H9 (cell line): ENCODE results near the gene COG2. TPM values are rescaled to one million over a fixed set of nuclear protein-coding genes. Genes with fewer than 3 reads are reported as not detected.

ENCODE experiments used
- DNase-seq: peaks from one replicate; pipeline ENCODE4 v3.0.0-alpha.2; 2017
- H2AFZ ChIP-seq: one replicate; pipeline ENCODE4 v1.6.1; 2013; ENCODE audit warnings: mild to moderate bottlenecking, low read length, control low read depth, moderate library complexity
- H2AK5ac ChIP-seq: 2 replicates; pipeline ENCODE4 v1.6.1; 2013; ENCODE audit warnings: low read length, control low read depth, mixed read lengths; ENCODE audit not compliant: insufficient read length
- H2BK120ac ChIP-seq: one replicate; pipeline ENCODE4 v1.6.1; 2013; ENCODE audit warnings: low read depth, mild to moderate bottlenecking, low read length, control low read depth, inconsistent platforms; ENCODE audit not compliant: poor library complexity, severe bottlenecking
- H2BK12ac ChIP-seq: 2 replicates; pipeline ENCODE4 v1.6.1; 2013; ENCODE audit warnings: low read length, control low read depth, mixed read lengths, low read depth; ENCODE audit not compliant: insufficient read length
- H2BK15ac ChIP-seq: 2 replicates; pipeline ENCODE4 v1.6.1; 2013; ENCODE audit warnings: low read depth, low read length, control low read depth
- H2BK20ac ChIP-seq: one replicate; pipeline ENCODE4 v1.6.1; 2013; ENCODE audit warnings: low read depth, mild to moderate bottlenecking, low read length, control low read depth, inconsistent platforms; ENCODE audit not compliant: poor library complexity, severe bottlenecking
- H2BK5ac ChIP-seq: 2 replicates; pipeline ENCODE4 v1.6.1; 2013; ENCODE audit warnings: low read length, control low read depth, mixed read lengths; ENCODE audit not compliant: insufficient read length
- H3K14ac ChIP-seq: 2 replicates; pipeline ENCODE4 v1.6.1; 2013; ENCODE audit warnings: low read length, control low read depth; ENCODE audit not compliant: insufficient read depth
- H3K18ac ChIP-seq: 2 replicates; pipeline ENCODE4 v1.6.1; 2013; ENCODE audit warnings: low read depth, mild to moderate bottlenecking, mixed read lengths, low read length, control low read depth; ENCODE audit not compliant: insufficient read length
- H3K23ac ChIP-seq: 2 replicates; pipeline ENCODE4 v1.6.1; 2013; ENCODE audit warnings: low read length, control low read depth, mixed read lengths, low read depth; ENCODE audit not compliant: insufficient read length
- H3K23me2 ChIP-seq: 2 replicates; pipeline ENCODE4 v1.6.1; 2013; ENCODE audit warnings: low read depth, mild to moderate bottlenecking, mixed read lengths, low read length, control low read depth; ENCODE audit not compliant: insufficient read length, poor library complexity, severe bottlenecking
- H3K27ac ChIP-seq: 2 replicates; pipeline ENCODE4 v1.5.1; 2013; ENCODE audit warnings: low read length, control low read depth, mixed read lengths, low read depth; ENCODE audit not compliant: insufficient read length
- H3K27me3 ChIP-seq: 2 replicates; pipeline ENCODE4 v1.6.1; 2013; ENCODE audit warnings: low read length, control low read depth, inconsistent platforms; ENCODE audit not compliant: insufficient read depth
- H3K4ac ChIP-seq: 2 replicates; pipeline ENCODE4 v1.6.1; 2013; ENCODE audit warnings: low read depth, mild to moderate bottlenecking, control low read depth, inconsistent platforms, low read length, moderate library complexity
- H3K4me1 ChIP-seq: 2 replicates; pipeline ENCODE4 v1.6.1; 2013; ENCODE audit warnings: low read length, control low read depth, inconsistent platforms; ENCODE audit not compliant: insufficient read depth
- H3K4me2 ChIP-seq: 2 replicates; pipeline ENCODE4 v1.6.1; 2013; ENCODE audit warnings: low read length, control low read depth, mixed read lengths; ENCODE audit not compliant: insufficient read length, insufficient read depth
- H3K56ac ChIP-seq: 2 replicates; pipeline ENCODE4 v1.6.1; 2013; ENCODE audit warnings: low read depth, mild to moderate bottlenecking, mixed read lengths, low read length, control low read depth; ENCODE audit not compliant: insufficient read length
- H3K79me1 ChIP-seq: 2 replicates; pipeline ENCODE4 v1.6.1; 2013; ENCODE audit warnings: low read depth, mild to moderate bottlenecking, moderate library complexity, low read length, control low read depth, inconsistent platforms; ENCODE audit not compliant: insufficient read depth, poor library complexity, severe bottlenecking
- H3K79me2 ChIP-seq: 2 replicates; pipeline ENCODE4 v1.6.1; 2013; ENCODE audit warnings: low read length, control low read depth, inconsistent platforms; ENCODE audit not compliant: insufficient read depth
- H3K9ac ChIP-seq: 2 replicates; pipeline ENCODE4 v1.6.1; 2013; ENCODE audit warnings: low read length, control low read depth, mixed read lengths; ENCODE audit not compliant: insufficient read length; ENCODE audit errors: extremely low read depth
- H3K9me3 ChIP-seq: one replicate; pipeline ENCODE4 v1.6.1; 2013; ENCODE audit warnings: low read depth, low read length, inconsistent platforms; ENCODE audit not compliant: control insufficient read depth
- H3T11ph ChIP-seq: one replicate; pipeline ENCODE4 v1.6.1; 2013; ENCODE audit warnings: mild to moderate bottlenecking, low read length, control low read depth, inconsistent platforms
- H4K20me1 ChIP-seq: one replicate; pipeline ENCODE4 v1.6.1; 2013; ENCODE audit not compliant: control insufficient read depth, insufficient read length, insufficient read depth
- H4K5ac ChIP-seq: 2 replicates; pipeline ENCODE4 v1.6.1; 2013; ENCODE audit warnings: low read depth, mild to moderate bottlenecking, mixed read lengths, low read length, control low read depth; ENCODE audit not compliant: insufficient read length
- H4K8ac ChIP-seq: replicated peaks from 2 replicates; pipeline ENCODE4 v1.6.1; 2013; ENCODE audit warnings: low read length, control low read depth, mixed read lengths, low read depth; ENCODE audit not compliant: insufficient read length
- H4K91ac ChIP-seq: 2 replicates; pipeline ENCODE4 v1.6.1; 2013; ENCODE audit warnings: low read depth, mild to moderate bottlenecking, moderate library complexity, mixed read lengths, low read length, control low read depth; ENCODE audit not compliant: insufficient read length
- H3K27ac Mint-ChIP-seq, 3 experiments: 2 replicates in 2 of 3; 3 replicates in 1 of 3; pipeline ENCODE4 v1.8.0; 2020 to 2021; ENCODE audit warnings: mixed read lengths in 3 of 3, mild to moderate bottlenecking in 1 of 3, moderate library complexity in 1 of 3
- H3K27me3 Mint-ChIP-seq: 2 replicates; pipeline ENCODE4 v1.8.0; 2021; ENCODE audit warnings: low read depth, mild to moderate bottlenecking, moderate library complexity, mixed read lengths
- H3K36me3 Mint-ChIP-seq, 3 experiments: 2 replicates in 2 of 3; 3 replicates in 1 of 3; pipeline ENCODE4 v1.8.0; 2020 to 2021; ENCODE audit warnings: low read depth in 3 of 3, mixed read lengths in 3 of 3; ENCODE audit not compliant: insufficient read depth in 1 of 3
- H3K4me1 Mint-ChIP-seq, 2 experiments: 2 replicates each; pipeline ENCODE4 v1.8.0; 2020; ENCODE audit warnings: mixed read lengths in 2 of 2
- H3K4me3 Mint-ChIP-seq, 2 experiments: 2 replicates in 1 of 2; 3 replicates in 1 of 2; pipeline ENCODE4 v1.8.0; 2020 to 2021; ENCODE audit warnings: mild to moderate bottlenecking in 2 of 2, mixed read lengths in 2 of 2, moderate library complexity in 1 of 2
- H3K9me3 Mint-ChIP-seq, 2 experiments: 2 replicates in 1 of 2; 3 replicates in 1 of 2; pipeline ENCODE4 v1.8.0; 2020; ENCODE audit warnings: mild to moderate bottlenecking in 2 of 2, mixed read lengths in 2 of 2, moderate library complexity in 1 of 2
- CTCF ChIP-seq: fragments of 200-600 bp; sonication (generic); conservative IDR thresholded peaks from 3 replicates; pipeline ENCODE4 v1.8.0; 2021; ENCODE audit warnings: antibody characterized with exemption, mild to moderate bottlenecking
- WGBS: extraction: QIAGEN DNeasy Blood & Tissue Kit; methylation state at CpG from one replicate; pipeline ENCODE4 v1.1.7; 2013; ENCODE audit warnings: missing lambda C conversion rate, low lambda C conversion rate, mixed read lengths; ENCODE audit not compliant: insufficient read length; ENCODE audit errors: extremely low coverage; 5-methylcytosine and 5-hydroxymethylcytosine counted together
- total RNA-seq: library from RNA; stranded (reverse); gene quantifications from 2 replicates; pipeline ENCODE4 v1.2.1, GENCODE V29; 2021

The COG2 gene
- total RNA-seq, 1 experiment from 2014 or later, result 42.2 TPM

GRCh38 chr1:230595181-230595580 is 47.1 kb upstream of the COG2 start:
- Histone ChIP-seq H2BK20ac (no peak overlapping the region), H2AK5ac (no peak overlapping the region), H3K79me2 (no peaks in the 10 kb centered on the region), H4K20me1 (no peaks in the 10 kb centered on the region), H3K9ac (no peak overlapping the region), H4K5ac (no peak overlapping the region), H2BK15ac (no peak overlapping the region), H3K79me1 (no peaks in the 10 kb centered on the region), H3K27me3 (no peaks in the 10 kb centered on the region), H3K18ac (no peak overlapping the region), H3K23me2 (no peaks in the 10 kb centered on the region), H3T11ph (no peak overlapping the region), H2BK120ac (no peak overlapping the region), H3K23ac (no peak overlapping the region), H3K9me3 (peaks cover 12% of the 10 kb centered on the region), H3K4ac (no peak overlapping the region), H3K4me1 (no peaks in the 10 kb centered on the region), H3K4me2 (no peak overlapping the region), H3K14ac (no peak overlapping the region), H2BK12ac (no peak overlapping the region), H3K27ac (no peak overlapping the region), H4K8ac (no peak overlapping the region), H2BK5ac (no peak overlapping the region), H3K56ac (no peak overlapping the region), H2AFZ (no peak overlapping the region), H4K91ac (no peak overlapping the region)
- peaks cover 15 to 19% of the 10 kb centered on the region in 2 experiments for H3K9me3 Mint-ChIP-seq
- no CpG with 5 or more reads among the region's 2 CpGs for WGBS
- peaks cover 6 to 7% of the 10 kb centered on the region in 2 experiments for H3K4me1 Mint-ChIP-seq
- no peak overlapping the region for H3K4me3 Mint-ChIP-seq
- no peak overlapping the region for H3K27ac Mint-ChIP-seq
- peaks cover 7 to 31% (median 12%) of the 10 kb centered on the region in 3 experiments for H3K36me3 Mint-ChIP-seq
- DNase-seq, result no peak
- no peaks in the 10 kb centered on the region; the same call in 1 of the 2 replicates for H3K27me3 Mint-ChIP-seq
- TF ChIP-seq CTCF, result no peak
